Measurements from ENCODE around the gene RICTOR.

- TF ChIP-seq MAX (IDR thresholded peaks at IDR 0.05; ENCODE audit: insufficient read depth, insufficient read length) (no peak), CTCF (IDR thresholded peaks at IDR 0.05; ENCODE audit: extremely low read depth in 1 of 2, insufficient read depth in 1 of 2, low read depth in 1 of 2, low read length in 2 of 2) (no peak), POLR2A (IDR thresholded peaks at IDR 0.05; ENCODE audit: low read depth, low read length) (no peak), POLR2AphosphoS5 (IDR thresholded peaks at IDR 0.05; ENCODE audit: insufficient read depth, low read depth, low read length) (no peak)
These were observed 8.8 kb upstream of the RICTOR start for GRCh38 chr5:39082995-39083394.
